ENCODE results near the gene RNASEH1.
"Not testable (repeated sequence)": the region's sequence is repeated elsewhere in the genome, so short reads cannot be mapped to it uniquely, and the experiment has no call there.

The RNASEH1 gene

GRCh38 chr2:3517948-3518495 lies 40.1 kb downstream of the RNASEH1 start:
- DNase-seq = no peak

GRCh38 chr2:3516831-3517230 lies 41.3 kb downstream of the RNASEH1 start:
- no peak for DNase-seq

GRCh38 chr2:3515438-3515837 lies 42.7 kb downstream of the RNASEH1 start:
- DNase-seq = not testable (repeated sequence)

GRCh38 chr2:3513026-3513810 lies 44.9 kb downstream of the RNASEH1 start:
- DNase-seq = no peak

GRCh38 chr2:3512086-3512485 lies 46.0 kb downstream of the RNASEH1 start:
- DNase-seq = no peak

- DNase-seq = no peak
Measured at GRCh38 chr2:3505771-3506170, 52.4 kb downstream of the RNASEH1 start.

- no peak for DNase-seq
Measured at GRCh38 chr2:3504741-3505140, 53.4 kb downstream of the RNASEH1 start.

GRCh38 chr2:3503483-3503882 lies 54.6 kb downstream of the RNASEH1 start:
- DNase-seq = no peak

- no peak for DNase-seq
Measured at GRCh38 chr2:3503046-3503445, 55.1 kb downstream of the RNASEH1 start.

GRCh38 chr2:3500326-3500899 lies 57.7 kb downstream of the RNASEH1 start:
- DNase-seq = no peak

GRCh38 chr2:3498783-3499394 lies 59.2 kb downstream of the RNASEH1 start:
- no peak for DNase-seq

- not testable (repeated sequence) for DNase-seq
Measured at GRCh38 chr2:3496708-3497080, 61.4 kb downstream of the RNASEH1 start.
